Activated T-cell treated with anti-CD3 and anti-CD28 coated beads for 24 hours (primary cell): ENCODE measurements around the gene EFCAB6.

Experiments used
- DNase-seq: peaks from one replicate; pipeline ENCODE4 v3.0.0-alpha.2; 2020; ENCODE audit warnings: low read depth

EFCAB6 gene

GRCh38 chr22:43812149-43812842 lies at the start of gene EFCAB6:
EFCAB6 (minus strand) TSS chr22:43812305; CDS start chr22:43782318, 29,987 bp downstream.
- DNase-seq = peak; percentile 91

GRCh38 chr22:43861529-43861928 lies 49.4 kb upstream of the EFCAB6 start:
- DNase-seq = no peak

- DNase-seq = no peak
Observed at GRCh38 chr22:43860831-43861230, 48.7 kb upstream of the EFCAB6 start.

- DNase-seq = no peak
Observed at GRCh38 chr22:43860126-43860525, 48.0 kb upstream of the EFCAB6 start.

- no peak for DNase-seq
Observed at GRCh38 chr22:43859621-43860020, 47.5 kb upstream of the EFCAB6 start.

GRCh38 chr22:43859176-43859575 lies 47.1 kb upstream of the EFCAB6 start:
- no peak for DNase-seq

GRCh38 chr22:43858156-43858895 lies 46.2 kb upstream of the EFCAB6 start:
- DNase-seq = no peak

- no peak for DNase-seq
Observed at GRCh38 chr22:43857367-43857766, 45.3 kb upstream of the EFCAB6 start.

- DNase-seq = no peak
Observed at GRCh38 chr22:43855431-43855830, 43.3 kb upstream of the EFCAB6 start.

- DNase-seq = no peak
Observed at GRCh38 chr22:43854786-43855271, 42.7 kb upstream of the EFCAB6 start.

GRCh38 chr22:43854121-43854785 lies 42.1 kb upstream of the EFCAB6 start:
- no peak for DNase-seq

GRCh38 chr22:43853328-43853931 lies 41.3 kb upstream of the EFCAB6 start:
- DNase-seq = no peak

GRCh38 chr22:43852573-43853327 lies 40.6 kb upstream of the EFCAB6 start:
- no peak for DNase-seq

- no peak for DNase-seq
Observed at GRCh38 chr22:43851979-43852307, 39.8 kb upstream of the EFCAB6 start.

- DNase-seq = no peak
Observed at GRCh38 chr22:43851058-43851978, 39.2 kb upstream of the EFCAB6 start.

- no peak for DNase-seq
Observed at GRCh38 chr22:43850529-43850928, 38.4 kb upstream of the EFCAB6 start.

GRCh38 chr22:43849731-43850130 lies 37.6 kb upstream of the EFCAB6 start:
- no peak for DNase-seq

- no peak for DNase-seq
Observed at GRCh38 chr22:43848366-43849171, 36.5 kb upstream of the EFCAB6 start.

- no peak for DNase-seq
Observed at GRCh38 chr22:43847376-43848289, 35.5 kb upstream of the EFCAB6 start.
